HCT116 (cell line): ENCODE data around the gene SEBOX. TPM values are rescaled to one million over a fixed set of nuclear protein-coding genes. Genes with fewer than 3 reads are reported as not detected.

Experiments used
- ATAC-seq: fragments of 200-7000 bp; cut with Tn5 transposase; 2 replicates; pipeline ENCODE4 v1.9.1; 2020; ENCODE audit warnings: mild to moderate bottlenecking, moderate library complexity
- BruUV-seq: library from RNA; stranded (reverse); fragments of 400-500 nt; replicated peaks from 2 replicates; lab custom pipeline; 2021; lab: Mats Ljungman, UMichigan
- CTCF ChIA-PET: fragments of 300-600 bp; sonication (Branson Sonifier 250); formaldehyde crosslinking; loops from one replicate; lab custom pipeline; 2021; ENCODE audit warnings: antibody characterized with exemption; lab: Charles Lee
- POLR2A ChIA-PET: fragments of 300-600, 350-600 bp; sonication (Branson Sonifier 250); formaldehyde crosslinking; loops from one replicate; lab custom pipeline; 2021; ENCODE audit warnings: antibody characterized with exemption; lab: Charles Lee
- RAD21 ChIA-PET, 2 experiments: fragments of 300-600 bp; sonication (Branson Sonifier 250); formaldehyde crosslinking; loops; one replicate each; lab custom pipeline; 2023; ENCODE audit warnings: low total read pairs in 2 of 2; ENCODE audit not compliant: uncharacterized antibody in 2 of 2, unreplicated experiment in 2 of 2, low non-redundant PET in 1 of 2; lab: Charles Lee
- DNase-seq: peaks from one replicate; pipeline ENCODE4 v3.0.0-alpha.2; 2010; ENCODE audit warnings: low read depth, low spot score
- H2AFZ ChIP-seq: fragments of 200-600 bp; shearing (Covaris generic), sonication (generic); 2 replicates; pipeline ENCODE4 v1.6.1; 2017; ENCODE audit warnings: low read depth, mixed run types, mixed read lengths, antibody characterized with exemption, low read length; ENCODE audit not compliant: poor library complexity, severe bottlenecking
- H3K27ac ChIP-seq: 2 replicates; pipeline ENCODE4 v1.5.1; 2012; ENCODE audit warnings: low read depth, low read length
- H3K27me3 ChIP-seq: fragments of 200-600 bp; sonication (generic); 2 replicates; pipeline ENCODE4 v1.6.1; 2016; ENCODE audit warnings: mixed run types, low read length, mixed read lengths; ENCODE audit not compliant: insufficient read depth
- H3K36me3 ChIP-seq, 2 experiments: fragments of 200-500 bp in 1 of 2; fragments of 200-600 bp in 1 of 2; sonication (Bioruptor generic) in 1 of 2; sonication (generic) in 1 of 2; 2 replicates each; pipeline versions ENCODE4 v1.5.1 to v1.6.1; 2014 to 2016; ENCODE audit warnings: low read length in 2 of 2, inconsistent platforms in 1 of 2, mixed read lengths in 1 of 2, mixed run types in 1 of 2; ENCODE audit not compliant: insufficient read depth in 2 of 2, control insufficient read depth in 1 of 2
- H3K4me1 ChIP-seq, 2 experiments: fragments of 200-600 bp in 1 of 2; sonication (generic) in 1 of 2; 2 replicates each; pipeline versions ENCODE4 v1.5.1 to v1.6.1; 2012 to 2017; ENCODE audit warnings: low read length in 2 of 2, inconsistent platforms in 1 of 2, mild to moderate bottlenecking in 1 of 2, mixed read lengths in 1 of 2, mixed run types in 1 of 2, moderate library complexity in 1 of 2; ENCODE audit not compliant: insufficient read depth in 2 of 2, control insufficient read depth in 1 of 2
- H3K4me2 ChIP-seq: fragments of 200-600 bp; sonication (generic); 2 replicates; pipeline ENCODE4 v1.6.1; 2017; ENCODE audit warnings: mixed run types, low read length, mixed read lengths
- H3K4me3 ChIP-seq, 2 experiments: fragments of 200-600 bp in 1 of 2; sonication (generic) in 1 of 2; replicated peaks in 1 of 2; 2 replicates each; pipeline ENCODE4 v1.5.1; 2011 to 2016; ENCODE audit warnings: low read length in 2 of 2, control low read depth in 1 of 2, low read depth in 1 of 2, mild to moderate bottlenecking in 1 of 2, mixed read lengths in 1 of 2, mixed run types in 1 of 2
- H3K79me2 ChIP-seq: fragments of 200-600 bp; sonication (generic); 2 replicates; pipeline ENCODE4 v1.6.1; 2017; ENCODE audit warnings: mild to moderate bottlenecking, mixed run types, low read length, moderate library complexity, mixed read lengths; ENCODE audit not compliant: insufficient read depth
- H3K9ac ChIP-seq: fragments of 200-600 bp; sonication (generic); 2 replicates; pipeline ENCODE4 v1.6.1; 2016; ENCODE audit warnings: low read length, mixed read lengths
- H3K9me2 ChIP-seq: fragments of 200-600 bp; sonication (generic), shearing (Covaris generic); 2 replicates; pipeline ENCODE4 v1.6.1; 2017; ENCODE audit warnings: mixed run types, mild to moderate bottlenecking, moderate library complexity; ENCODE audit not compliant: insufficient read depth
- H3K9me3 ChIP-seq, 2 experiments: fragments of 200-500 bp in 1 of 2; fragments of 200-600 bp in 1 of 2; sonication (Bioruptor generic) in 1 of 2; sonication (generic) in 1 of 2; 2 replicates each; pipeline ENCODE4 v1.6.1; 2014 to 2017; ENCODE audit warnings: low read length in 2 of 2, mixed read lengths in 2 of 2, inconsistent platforms in 1 of 2, low read depth in 1 of 2, mild to moderate bottlenecking in 1 of 2, mixed run types in 1 of 2, moderate library complexity in 1 of 2; ENCODE audit not compliant: control insufficient read depth in 1 of 2, insufficient read depth in 1 of 2
- H4K20me1 ChIP-seq: fragments of 200-600 bp; sonication (generic), shearing (Covaris generic); 2 replicates; pipeline ENCODE4 v1.6.1; 2017; ENCODE audit warnings: mixed run types, mild to moderate bottlenecking, moderate library complexity; ENCODE audit not compliant: insufficient read depth
- EZH2 ChIP-seq: fragments of 200-600 bp; sonication (generic); IDR thresholded peaks from 2 replicates; pipeline ENCODE4 v1.6.1; 2017; ENCODE audit warnings: antibody characterized with exemption, mixed run types
- EZH2phosphoT487 ChIP-seq: fragments of 200-600 bp; IDR thresholded peaks from 2 replicates; pipeline ENCODE4 v1.6.1; 2018; ENCODE audit warnings: antibody characterized with exemption, borderline replicate concordance
- FOSL1 ChIP-seq: IDR thresholded peaks from 2 replicates; pipeline ENCODE4 v1.6.1; 2012; ENCODE audit warnings: low read depth
- JUND ChIP-seq: IDR thresholded peaks from 2 replicates; pipeline ENCODE4 v1.6.1; 2012
- POLR2A ChIP-seq: IDR thresholded peaks from 2 replicates; pipeline ENCODE4 v1.7.0; 2011; ENCODE audit warnings: borderline replicate concordance; ENCODE audit not compliant: insufficient read depth, insufficient read length; ENCODE audit errors: extremely low read depth
- SIN3A ChIP-seq: IDR thresholded peaks from 2 replicates; pipeline ENCODE4 v1.6.1; 2012; ENCODE audit warnings: low read depth
- TCF7L2 ChIP-seq: IDR thresholded peaks from 2 replicates; pipeline ENCODE4 v1.7.0; 2011; ENCODE audit warnings: borderline replicate concordance, inconsistent platforms; ENCODE audit not compliant: insufficient read depth, insufficient read length; ENCODE audit errors: extremely low read depth
- YY1 ChIP-seq: IDR thresholded peaks from 2 replicates; pipeline ENCODE4 v1.6.1; 2011; ENCODE audit warnings: low read length, low read depth, moderate library complexity, mild to moderate bottlenecking; ENCODE audit not compliant: insufficient replicate concordance; ENCODE audit errors: extremely low read depth
- intact Hi-C: fragments of 100-400 bp; cut with micrococcal nuclease; formaldehyde crosslinking; loops from 2 replicates; pipeline ENCODE4 v1.10.0; 2022
- total RNA-seq: library from RNA; stranded (reverse); gene quantifications from one replicate; pipeline ENCODE4 v1.2.1, GENCODE V29; 2021; ENCODE audit not compliant: unreplicated experiment
- TF ChIP-seq, protein P1 (sequence below): IDR thresholded peaks from 2 replicates; pipeline ENCODE4 v1.6.1; 2011; ENCODE audit warnings: mild to moderate bottlenecking, low read length, moderate library complexity; ENCODE audit not compliant: insufficient replicate concordance; ENCODE audit errors: extremely low read depth
- TF ChIP-seq, protein P2 (sequence below): IDR thresholded peaks from 2 replicates; pipeline ENCODE4 v1.6.1; 2012
- TF ChIP-seq, protein P3 (sequence below): IDR thresholded peaks from 2 replicates; pipeline ENCODE4 v1.6.1; 2012
- TF ChIP-seq, protein P4 (sequence below): IDR thresholded peaks from 2 replicates; pipeline ENCODE4 v1.6.1; 2012; ENCODE audit warnings: low read depth
- TF ChIP-seq, protein P5 (sequence below), 3 experiments: fragments of 200-600 bp in 1 of 3; sonication (generic) in 1 of 3; IDR thresholded peaks in 2 of 3; conservative IDR thresholded peaks in 1 of 3; 2 replicates each; pipeline ENCODE4 v1.5.1; 2012 to 2017; ENCODE audit warnings: low read depth in 2 of 3, low read length in 2 of 3, antibody characterized with exemption in 1 of 3, borderline replicate concordance in 1 of 3, control low read depth in 1 of 3, mild to moderate bottlenecking in 1 of 3, mixed read lengths in 1 of 3, mixed run types in 1 of 3, moderate library complexity in 1 of 3; ENCODE audit not compliant: insufficient read depth in 1 of 3

The SEBOX gene
- total RNA-seq, 1 experiment from 2014 or later = not detected

DNA sequence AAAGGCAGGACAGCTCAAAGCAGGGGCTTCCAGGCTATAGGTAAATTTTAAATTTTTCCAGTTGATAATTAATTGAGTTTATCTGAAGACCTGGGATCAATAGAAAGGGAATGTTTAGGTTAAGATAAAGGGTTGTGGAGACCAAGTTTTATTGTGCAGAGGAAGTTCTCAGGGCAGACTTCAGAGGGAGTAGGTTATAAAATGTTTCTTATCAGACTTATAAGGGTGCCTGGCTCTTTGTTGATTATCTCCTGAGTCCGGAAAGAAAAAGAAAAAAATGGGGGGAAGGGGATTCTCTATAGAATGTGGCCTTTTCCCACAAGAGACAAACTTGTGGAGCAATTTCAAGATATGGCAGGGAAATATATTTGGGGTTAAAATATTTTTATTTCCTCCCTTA, 25.1 kb upstream of the SEBOX start:
- H3K4me3 ChIP-seq = no peak overlapping the region
- no peak for TF ChIP-seq YY1
- no peak for TF ChIP-seq TCF7L2
- TF ChIP-seq, protein P1, sequence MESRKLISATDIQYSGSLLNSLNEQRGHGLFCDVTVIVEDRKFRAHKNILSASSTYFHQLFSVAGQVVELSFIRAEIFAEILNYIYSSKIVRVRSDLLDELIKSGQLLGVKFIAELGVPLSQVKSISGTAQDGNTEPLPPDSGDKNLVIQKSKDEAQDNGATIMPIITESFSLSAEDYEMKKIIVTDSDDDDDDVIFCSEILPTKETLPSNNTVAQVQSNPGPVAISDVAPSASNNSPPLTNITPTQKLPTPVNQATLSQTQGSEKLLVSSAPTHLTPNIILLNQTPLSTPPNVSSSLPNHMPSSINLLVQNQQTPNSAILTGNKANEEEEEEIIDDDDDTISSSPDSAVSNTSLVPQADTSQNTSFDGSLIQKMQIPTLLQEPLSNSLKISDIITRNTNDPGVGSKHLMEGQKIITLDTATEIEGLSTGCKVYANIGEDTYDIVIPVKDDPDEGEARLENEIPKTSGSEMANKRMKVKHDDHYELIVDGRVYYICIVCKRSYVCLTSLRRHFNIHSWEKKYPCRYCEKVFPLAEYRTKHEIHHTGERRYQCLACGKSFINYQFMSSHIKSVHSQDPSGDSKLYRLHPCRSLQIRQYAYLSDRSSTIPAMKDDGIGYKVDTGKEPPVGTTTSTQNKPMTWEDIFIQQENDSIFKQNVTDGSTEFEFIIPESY = no peak
- TF ChIP-seq, protein P2, sequence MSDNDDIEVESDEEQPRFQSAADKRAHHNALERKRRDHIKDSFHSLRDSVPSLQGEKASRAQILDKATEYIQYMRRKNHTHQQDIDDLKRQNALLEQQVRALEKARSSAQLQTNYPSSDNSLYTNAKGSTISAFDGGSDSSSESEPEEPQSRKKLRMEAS = no peak
- TF ChIP-seq EZH2 = no peak
- no peak for TF ChIP-seq FOSL1
- no peak for TF ChIP-seq EZH2phosphoT487
- no peak for TF ChIP-seq JUND
- TF ChIP-seq, protein P3, sequence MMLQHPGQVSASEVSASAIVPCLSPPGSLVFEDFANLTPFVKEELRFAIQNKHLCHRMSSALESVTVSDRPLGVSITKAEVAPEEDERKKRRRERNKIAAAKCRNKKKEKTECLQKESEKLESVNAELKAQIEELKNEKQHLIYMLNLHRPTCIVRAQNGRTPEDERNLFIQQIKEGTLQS = no peak
- TF ChIP-seq, protein P4, sequence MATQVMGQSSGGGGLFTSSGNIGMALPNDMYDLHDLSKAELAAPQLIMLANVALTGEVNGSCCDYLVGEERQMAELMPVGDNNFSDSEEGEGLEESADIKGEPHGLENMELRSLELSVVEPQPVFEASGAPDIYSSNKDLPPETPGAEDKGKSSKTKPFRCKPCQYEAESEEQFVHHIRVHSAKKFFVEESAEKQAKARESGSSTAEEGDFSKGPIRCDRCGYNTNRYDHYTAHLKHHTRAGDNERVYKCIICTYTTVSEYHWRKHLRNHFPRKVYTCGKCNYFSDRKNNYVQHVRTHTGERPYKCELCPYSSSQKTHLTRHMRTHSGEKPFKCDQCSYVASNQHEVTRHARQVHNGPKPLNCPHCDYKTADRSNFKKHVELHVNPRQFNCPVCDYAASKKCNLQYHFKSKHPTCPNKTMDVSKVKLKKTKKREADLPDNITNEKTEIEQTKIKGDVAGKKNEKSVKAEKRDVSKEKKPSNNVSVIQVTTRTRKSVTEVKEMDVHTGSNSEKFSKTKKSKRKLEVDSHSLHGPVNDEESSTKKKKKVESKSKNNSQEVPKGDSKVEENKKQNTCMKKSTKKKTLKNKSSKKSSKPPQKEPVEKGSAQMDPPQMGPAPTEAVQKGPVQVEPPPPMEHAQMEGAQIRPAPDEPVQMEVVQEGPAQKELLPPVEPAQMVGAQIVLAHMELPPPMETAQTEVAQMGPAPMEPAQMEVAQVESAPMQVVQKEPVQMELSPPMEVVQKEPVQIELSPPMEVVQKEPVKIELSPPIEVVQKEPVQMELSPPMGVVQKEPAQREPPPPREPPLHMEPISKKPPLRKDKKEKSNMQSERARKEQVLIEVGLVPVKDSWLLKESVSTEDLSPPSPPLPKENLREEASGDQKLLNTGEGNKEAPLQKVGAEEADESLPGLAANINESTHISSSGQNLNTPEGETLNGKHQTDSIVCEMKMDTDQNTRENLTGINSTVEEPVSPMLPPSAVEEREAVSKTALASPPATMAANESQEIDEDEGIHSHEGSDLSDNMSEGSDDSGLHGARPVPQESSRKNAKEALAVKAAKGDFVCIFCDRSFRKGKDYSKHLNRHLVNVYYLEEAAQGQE = no peak
- TF ChIP-seq SIN3A = no peak
- TF ChIP-seq, protein P5, sequence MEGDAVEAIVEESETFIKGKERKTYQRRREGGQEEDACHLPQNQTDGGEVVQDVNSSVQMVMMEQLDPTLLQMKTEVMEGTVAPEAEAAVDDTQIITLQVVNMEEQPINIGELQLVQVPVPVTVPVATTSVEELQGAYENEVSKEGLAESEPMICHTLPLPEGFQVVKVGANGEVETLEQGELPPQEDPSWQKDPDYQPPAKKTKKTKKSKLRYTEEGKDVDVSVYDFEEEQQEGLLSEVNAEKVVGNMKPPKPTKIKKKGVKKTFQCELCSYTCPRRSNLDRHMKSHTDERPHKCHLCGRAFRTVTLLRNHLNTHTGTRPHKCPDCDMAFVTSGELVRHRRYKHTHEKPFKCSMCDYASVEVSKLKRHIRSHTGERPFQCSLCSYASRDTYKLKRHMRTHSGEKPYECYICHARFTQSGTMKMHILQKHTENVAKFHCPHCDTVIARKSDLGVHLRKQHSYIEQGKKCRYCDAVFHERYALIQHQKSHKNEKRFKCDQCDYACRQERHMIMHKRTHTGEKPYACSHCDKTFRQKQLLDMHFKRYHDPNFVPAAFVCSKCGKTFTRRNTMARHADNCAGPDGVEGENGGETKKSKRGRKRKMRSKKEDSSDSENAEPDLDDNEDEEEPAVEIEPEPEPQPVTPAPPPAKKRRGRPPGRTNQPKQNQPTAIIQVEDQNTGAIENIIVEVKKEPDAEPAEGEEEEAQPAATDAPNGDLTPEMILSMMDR (IDR thresholded peaks at IDR 0.05 in 2 of 3, conservative IDR thresholded peaks at IDR 0.05 in 1 of 3; ENCODE audit: borderline replicate concordance in 1 of 3, insufficient read depth in 1 of 3, low read depth in 2 of 3, low read length in 2 of 3) = no peak
- TF ChIP-seq POLR2A = no peak
- no peaks in the 10 kb centered on the region for H3K9me2 ChIP-seq
- no TSS peak for BruUV-seq
- ATAC-seq (no peak), DNase-seq (no peak)
- H2AFZ ChIP-seq = no peak overlapping the region
- no peaks in the 10 kb centered on the region for H3K36me3 ChIP-seq
- H3K9me3 ChIP-seq = no peaks in the 10 kb centered on the region
- intact Hi-C loops = no loop called here
- no peaks in the 10 kb centered on the region for H3K79me2 ChIP-seq
- ChIA-PET RAD21 (no interaction called here), POLR2A (no interaction called here), CTCF (no interaction called here)
- H3K9ac ChIP-seq = no peak overlapping the region
- H3K4me2 ChIP-seq = no peak overlapping the region
- no peaks in the 10 kb centered on the region for H3K27me3 ChIP-seq
- no peak overlapping the region for H3K27ac ChIP-seq
- H4K20me1 ChIP-seq = no peaks in the 10 kb centered on the region
- H3K4me1 ChIP-seq = no peaks in the 10 kb centered on the region
